IMR-90 (cell line): ENCODE measurements around the gene PPP1R3E. TPM values are rescaled to one million over a fixed set of nuclear protein-coding genes. Genes with fewer than 3 reads are reported as not detected.
A peak's percentile ranks its signal among the peaks of the same experiment; 100 is the strongest.

Source experiments
- ATAC-seq: fragments of 200-7000 bp; cut with Tn5 transposase; 2 replicates; pipeline ENCODE4 v1.9.1; 2020; ENCODE audit warnings: low read depth, mild to moderate bottlenecking, moderate library complexity
- BruUV-seq: library from RNA; stranded (reverse); fragments of 400-500 nt; replicated peaks from 2 replicates; lab custom pipeline; 2021; lab: Mats Ljungman, UMichigan
- CTCF ChIA-PET: fragments of 300-600 bp; formaldehyde crosslinking; extraction: SDS; loops from one replicate; lab custom pipeline; 2021; ENCODE audit warnings: antibody characterized with exemption; lab: Yijun Ruan, JAX
- POLR2A ChIA-PET: fragments of 300-600 bp; sonication (Branson Sonifier 250); formaldehyde crosslinking; loops from one replicate; lab custom pipeline; 2022; ENCODE audit warnings: antibody characterized with exemption; ENCODE audit not compliant: unreplicated experiment; lab: Charles Lee
- DNase-seq: peaks from one replicate; pipeline ENCODE4 v3.0.0; 2013
- H2AFZ ChIP-seq: replicated peaks from 2 replicates; pipeline ENCODE3; 2013; ENCODE audit warnings: low read length, mild to moderate bottlenecking; ENCODE audit not compliant: poor library complexity
- H2AK5ac ChIP-seq: 2 replicates; pipeline ENCODE4 v1.6.1; 2013; ENCODE audit warnings: low read depth, low read length, inconsistent platforms
- H2AK9ac ChIP-seq: replicated peaks from 2 replicates; pipeline ENCODE3; 2013; ENCODE audit warnings: mild to moderate bottlenecking, low read depth, low read length, moderate library complexity; ENCODE audit not compliant: poor library complexity
- H2BK120ac ChIP-seq: 2 replicates; pipeline ENCODE4 v1.6.1; 2013; ENCODE audit warnings: low read depth, low read length, inconsistent platforms
- H2BK15ac ChIP-seq: 3 replicates; pipeline ENCODE4 v1.6.1; 2013; ENCODE audit warnings: low read depth, low read length, inconsistent platforms
- H2BK20ac ChIP-seq: 2 replicates; pipeline ENCODE4 v1.6.1; 2013; ENCODE audit warnings: low read depth, mild to moderate bottlenecking, inconsistent platforms, low read length, moderate library complexity
- H2BK5ac ChIP-seq: 2 replicates; pipeline ENCODE4 v1.6.1; 2013; ENCODE audit warnings: mild to moderate bottlenecking, low read depth, low read length, inconsistent platforms; ENCODE audit not compliant: poor library complexity, severe bottlenecking
- H3K14ac ChIP-seq: replicated peaks from 2 replicates; pipeline ENCODE4 v1.6.1; 2013; ENCODE audit warnings: low read depth, low read length, inconsistent platforms
- H3K18ac ChIP-seq: 2 replicates; pipeline ENCODE4 v1.6.1; 2013; ENCODE audit warnings: low read depth, low read length, control low read depth
- H3K23ac ChIP-seq: 2 replicates; pipeline ENCODE4 v1.6.1; 2013; ENCODE audit warnings: low read depth, low read length, inconsistent platforms
- H3K27ac ChIP-seq: 2 replicates; pipeline ENCODE4 v1.5.1; 2013; ENCODE audit warnings: mild to moderate bottlenecking, control low read depth, low read length; ENCODE audit not compliant: insufficient read depth
- H3K27me3 ChIP-seq: 2 replicates; pipeline ENCODE4 v1.6.1; 2013; ENCODE audit warnings: low read length; ENCODE audit not compliant: control insufficient read depth, insufficient read depth
- H3K36me3 ChIP-seq: 2 replicates; pipeline ENCODE4 v1.6.1; 2013; ENCODE audit warnings: low read length, mixed read lengths; ENCODE audit not compliant: control insufficient read depth, insufficient read depth
- H3K4ac ChIP-seq: 2 replicates; pipeline ENCODE4 v1.6.1; 2013; ENCODE audit warnings: low read depth, low read length, inconsistent platforms
- H3K4me1 ChIP-seq: 2 replicates; pipeline ENCODE4 v1.6.1; 2013; ENCODE audit warnings: low read length, mixed read lengths; ENCODE audit not compliant: control insufficient read depth, insufficient read depth
- H3K4me2 ChIP-seq: 2 replicates; pipeline ENCODE4 v1.6.1; 2013; ENCODE audit warnings: low read depth, mild to moderate bottlenecking, control low read depth, low read length, moderate library complexity
- H3K4me3 ChIP-seq: 2 replicates; pipeline ENCODE4 v1.5.1; 2013; ENCODE audit warnings: low read depth, mild to moderate bottlenecking, control low read depth, low read length, moderate library complexity; ENCODE audit not compliant: insufficient read depth
- H3K56ac ChIP-seq: 2 replicates; pipeline ENCODE4 v1.6.1; 2013; ENCODE audit warnings: low read length, inconsistent platforms; ENCODE audit not compliant: insufficient read depth; ENCODE audit errors: extremely low read depth
- H3K79me1 ChIP-seq, 2 experiments: 2 replicates each; pipeline ENCODE4 v1.6.1; 2013; ENCODE audit warnings: low read length in 2 of 2, inconsistent platforms in 1 of 2, low read depth in 1 of 2
- H3K9ac ChIP-seq: 2 replicates; pipeline ENCODE4 v1.6.1; 2013; ENCODE audit warnings: low read depth, low read length, control low read depth
- H3K9me1 ChIP-seq: 2 replicates; pipeline ENCODE4 v1.6.1; 2013; ENCODE audit warnings: low read length, inconsistent platforms; ENCODE audit not compliant: insufficient read depth
- H3K9me3 ChIP-seq: 2 replicates; pipeline ENCODE4 v1.6.1; 2013; ENCODE audit warnings: low read length; ENCODE audit not compliant: control insufficient read depth, insufficient read depth
- H4K20me1 ChIP-seq: 2 replicates; pipeline ENCODE4 v1.6.1; 2013; ENCODE audit warnings: low read length, inconsistent platforms; ENCODE audit not compliant: insufficient read depth
- H4K5ac ChIP-seq: 2 replicates; pipeline ENCODE4 v1.6.1; 2013; ENCODE audit warnings: mild to moderate bottlenecking, low read depth, low read length, control low read depth
- H4K8ac ChIP-seq, 2 experiments: 2 replicates each; pipeline ENCODE4 v1.6.1; 2013; ENCODE audit warnings: low read depth in 2 of 2, low read length in 2 of 2, control low read depth in 1 of 2, inconsistent platforms in 1 of 2
- H4K91ac ChIP-seq: 2 replicates; pipeline ENCODE4 v1.6.1; 2013; ENCODE audit warnings: low read depth, low read length, inconsistent platforms; ENCODE audit not compliant: insufficient read depth
- BHLHE40 ChIP-seq: fragments of 150-350 bp; IDR thresholded peaks from 2 replicates; pipeline ENCODE4 v1.6.1; 2016; ENCODE audit warnings: mild to moderate bottlenecking, low read depth, low read length
- CEBPB ChIP-seq: IDR thresholded peaks from 2 replicates; pipeline ENCODE4 v1.6.1; 2012; ENCODE audit warnings: low read depth, low read length, improper control_type of control experiment
- CHD1 ChIP-seq: IDR thresholded peaks from 2 replicates; pipeline ENCODE4 v1.6.1; 2012; ENCODE audit warnings: low read depth, low read length, improper control_type of control experiment
- ELK1 ChIP-seq: fragments of 150-350 bp; IDR thresholded peaks from 2 replicates; pipeline ENCODE4 v1.6.1; 2016; ENCODE audit warnings: low read depth, mild to moderate bottlenecking, low read length, moderate library complexity, borderline replicate concordance
- MAFK ChIP-seq: IDR thresholded peaks from 2 replicates; pipeline ENCODE4 v1.6.1; 2012; ENCODE audit warnings: low read depth, low read length, improper control_type of control experiment
- MXI1 ChIP-seq: IDR thresholded peaks from 2 replicates; pipeline ENCODE4 v1.6.1; 2012; ENCODE audit warnings: low read depth, mild to moderate bottlenecking, low read length, moderate library complexity, borderline replicate concordance
- POLR2A ChIP-seq: IDR thresholded peaks from 2 replicates; pipeline ENCODE4 v1.6.1; 2012; ENCODE audit warnings: mild to moderate bottlenecking, low read depth, low read length
- RFX5 ChIP-seq: IDR thresholded peaks from 2 replicates; pipeline ENCODE4 v1.8.0; 2012; ENCODE audit warnings: low read depth, mild to moderate bottlenecking, low read length, moderate library complexity
- WGBS, 2 experiments: methylation state at CpG; one replicate each; pipeline versions ENCODE4 v1.1.5 to v1.1.7; 2013; ENCODE audit warnings: missing lambda C conversion rate in 2 of 2; ENCODE audit not compliant: insufficient read length in 1 of 2; ENCODE audit errors: extremely low coverage in 2 of 2; 5-methylcytosine and 5-hydroxymethylcytosine counted together
- dilution Hi-C: fragments of 300-500 bp; cut with HindIII; formaldehyde crosslinking; loops from one replicate; pipeline ENCODE4 v1.14.3; 2018; ENCODE audit warnings: low sequenced_read_pairs; ENCODE audit not compliant: unreplicated experiment
- in situ Hi-C: fragments of 300-500 bp; cut with MboI; formaldehyde crosslinking; loops from 3 replicates; pipeline ENCODE4 v1.14.3; 2019; ENCODE audit warnings: low sequenced_read_pairs, inconsistent platforms, mixed read lengths
- intact Hi-C: fragments of 100-400 bp; cut with micrococcal nuclease; formaldehyde crosslinking; loops from 2 replicates; pipeline ENCODE4 v1.10.0; 2022
- polyA plus RNA-seq, 3 experiments: library from polyadenylated mRNA; depleted of rRNA; stranded (reverse); fragments of >200 nt; gene quantifications; 2 replicates each; pipeline ENCODE4 v1.2.3, GENCODE V29; 2012; ENCODE audit warnings: low replicate concordance in 1 of 3
- total RNA-seq: library from RNA; depleted of rRNA; stranded (reverse); fragments of >200 nt; gene quantifications from 2 replicates; pipeline ENCODE4 v1.2.3, GENCODE V29; 2012
- TF ChIP-seq, protein P1 (sequence below): fragments of 150-350 bp; IDR thresholded peaks from 2 replicates; pipeline ENCODE4 v1.6.1; 2017; ENCODE audit warnings: mild to moderate bottlenecking, antibody characterized with exemption, low read length, low read depth
- TF ChIP-seq, protein P2 (sequence below): conservative IDR thresholded peaks from 2 replicates; pipeline ENCODE4 v1.5.1; 2012; ENCODE audit warnings: mild to moderate bottlenecking, low read depth, low read length, improper control_type of control experiment

The PPP1R3E gene
- total and polyA plus RNA-seq, 2 of the 4 experiments (the other 2 are of a cell fraction) = 1.3 to 3.5 TPM

DNA sequence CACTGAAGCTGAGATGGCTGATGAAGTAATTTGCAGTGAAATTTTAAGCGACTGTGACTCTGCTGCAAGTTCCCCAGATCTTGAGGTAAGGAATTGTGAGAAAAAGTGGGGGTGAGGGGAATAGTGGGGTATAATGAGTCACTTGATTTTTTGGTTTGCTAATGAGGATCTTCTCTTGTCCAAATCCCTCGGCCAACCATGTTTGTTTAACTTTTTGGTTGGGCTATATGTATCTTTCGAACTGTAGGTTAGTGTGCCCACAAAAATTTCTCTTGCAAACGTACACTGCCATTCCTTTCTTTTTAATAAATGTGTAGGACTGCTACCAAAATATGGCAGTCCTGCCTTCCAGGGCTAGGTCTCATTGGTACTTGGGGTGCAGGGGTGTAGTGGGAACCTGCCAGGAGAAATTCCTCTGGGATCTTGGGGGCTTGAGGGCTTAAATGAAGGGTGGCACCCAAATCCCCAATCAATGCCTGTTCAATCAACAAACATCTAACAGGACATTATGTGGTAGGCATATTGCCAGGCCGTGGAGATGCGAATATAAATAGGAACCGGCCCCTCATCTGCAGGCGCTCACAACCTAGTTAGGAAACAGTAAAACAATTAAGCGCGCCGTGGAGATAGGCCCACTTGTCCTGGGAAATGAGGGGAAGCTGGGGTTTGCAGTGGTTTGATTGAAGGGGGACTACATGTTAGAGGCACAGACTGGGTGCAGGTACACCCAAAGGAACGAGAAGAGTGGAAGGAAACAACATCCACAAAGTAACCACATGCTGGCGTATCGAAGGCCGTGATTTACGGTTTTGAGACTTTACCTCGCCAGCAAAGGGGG lies 17.3 kb upstream of the PPP1R3E start (continued):
- TF ChIP-seq, protein P1, sequence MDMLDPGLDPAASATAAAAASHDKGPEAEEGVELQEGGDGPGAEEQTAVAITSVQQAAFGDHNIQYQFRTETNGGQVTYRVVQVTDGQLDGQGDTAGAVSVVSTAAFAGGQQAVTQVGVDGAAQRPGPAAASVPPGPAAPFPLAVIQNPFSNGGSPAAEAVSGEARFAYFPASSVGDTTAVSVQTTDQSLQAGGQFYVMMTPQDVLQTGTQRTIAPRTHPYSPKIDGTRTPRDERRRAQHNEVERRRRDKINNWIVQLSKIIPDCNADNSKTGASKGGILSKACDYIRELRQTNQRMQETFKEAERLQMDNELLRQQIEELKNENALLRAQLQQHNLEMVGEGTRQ = no peak
- TF ChIP-seq BHLHE40 = no peak

DNA sequence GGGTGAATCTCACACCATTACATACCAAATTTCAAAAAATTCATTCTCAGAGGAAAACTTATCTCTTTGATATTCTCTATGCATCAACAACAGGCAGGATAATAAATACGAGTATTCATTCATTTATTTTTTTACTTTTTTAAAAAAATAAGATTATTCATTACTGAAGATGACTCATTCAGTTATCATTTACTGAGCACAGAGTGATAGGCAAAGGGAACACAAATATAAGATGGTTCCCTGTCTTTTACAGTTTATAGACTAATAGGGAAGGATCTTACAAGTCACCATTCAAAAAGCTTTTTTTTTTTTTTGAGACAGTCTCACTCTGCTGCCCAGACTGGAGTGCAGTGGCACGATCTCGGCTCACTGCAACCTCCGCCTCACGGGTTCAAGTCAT lies 13.6 kb upstream of the PPP1R3E start:
- Histone ChIP-seq H3K4me1 (peaks cover 4% of the 10 kb centered on the region; the same call in 1 of the 2 replicates), H3K4me3 (no peak overlapping the region), H4K20me1 (0 out of 2 replicates have a peak, but pooled peaks cover 4% of the 10 kb centered on the region), H3K4ac (no peak overlapping the region), H3K9me1 (no peaks in the 10 kb centered on the region), H4K5ac (no peak overlapping the region), H3K18ac (no peak overlapping the region), H3K36me3 (peaks cover 15% of the 10 kb centered on the region), H3K9ac (no peak overlapping the region), H3K14ac (no peak overlapping the region), H3K9me3 (no peaks in the 10 kb centered on the region), H2BK5ac (no peak overlapping the region), H3K79me1 (peaks cover 9 to 30% of the 10 kb centered on the region in 2 experiments; a peak in 3 of 4 replicates), H2AK9ac (no peak overlapping the region), H2BK20ac (no peak overlapping the region), H3K27ac (no peak overlapping the region), H3K56ac (no peak overlapping the region), H3K27me3 (no peaks in the 10 kb centered on the region), H2BK120ac (no peak overlapping the region), H2AFZ (no peak overlapping the region), H3K23ac (no peak overlapping the region), H4K8ac (no peak overlapping the region), H3K4me2 (no peak overlapping the region), H4K91ac (no peak overlapping the region), H2BK15ac (no peak overlapping the region), H2AK5ac (no peak overlapping the region)
- ATAC-seq (no peak), DNase-seq (peak; percentile 35)
- intact Hi-C loops (no loop called here), in situ Hi-C loops (loop anchor here (25.0 kb wide), 3 partner anchors 779 to 1121 kb away; partner anchors contain the start of genes CBLN3, EMC9, FITM1 and KHNYN), dilution Hi-C loops (no loop called here)
- ChIA-PET POLR2A (interaction anchor here (0.6 kb wide), 1 partner anchor 221 kb away, joined by 9 read pairs; no protein-coding TSS in a partner anchor), CTCF (no interaction called here)
- BruUV-seq = no TSS peak
- no CpG with 5 or more reads among the region's 5 CpGs for WGBS, 2 experiments
- no peak for TF ChIP-seq MAFK
- TF ChIP-seq CHD1 = no peak
- TF ChIP-seq, protein P1 = no peak
- no peak for TF ChIP-seq CEBPB
- no peak for TF ChIP-seq POLR2A
- no peak for TF ChIP-seq ELK1
- TF ChIP-seq RFX5 = no peak
- TF ChIP-seq MXI1 = no peak
- TF ChIP-seq BHLHE40 = no peak
- TF ChIP-seq, protein P2, sequence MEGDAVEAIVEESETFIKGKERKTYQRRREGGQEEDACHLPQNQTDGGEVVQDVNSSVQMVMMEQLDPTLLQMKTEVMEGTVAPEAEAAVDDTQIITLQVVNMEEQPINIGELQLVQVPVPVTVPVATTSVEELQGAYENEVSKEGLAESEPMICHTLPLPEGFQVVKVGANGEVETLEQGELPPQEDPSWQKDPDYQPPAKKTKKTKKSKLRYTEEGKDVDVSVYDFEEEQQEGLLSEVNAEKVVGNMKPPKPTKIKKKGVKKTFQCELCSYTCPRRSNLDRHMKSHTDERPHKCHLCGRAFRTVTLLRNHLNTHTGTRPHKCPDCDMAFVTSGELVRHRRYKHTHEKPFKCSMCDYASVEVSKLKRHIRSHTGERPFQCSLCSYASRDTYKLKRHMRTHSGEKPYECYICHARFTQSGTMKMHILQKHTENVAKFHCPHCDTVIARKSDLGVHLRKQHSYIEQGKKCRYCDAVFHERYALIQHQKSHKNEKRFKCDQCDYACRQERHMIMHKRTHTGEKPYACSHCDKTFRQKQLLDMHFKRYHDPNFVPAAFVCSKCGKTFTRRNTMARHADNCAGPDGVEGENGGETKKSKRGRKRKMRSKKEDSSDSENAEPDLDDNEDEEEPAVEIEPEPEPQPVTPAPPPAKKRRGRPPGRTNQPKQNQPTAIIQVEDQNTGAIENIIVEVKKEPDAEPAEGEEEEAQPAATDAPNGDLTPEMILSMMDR = no peak
